Measurements from ENCODE around the gene GNPTG. TPM values are rescaled to one million over a fixed set of nuclear protein-coding genes. Genes with fewer than 3 reads are reported as not detected.

GNPTG gene
- total RNA-seq, 2 experiments from 2014 or later = 19.0 to 19.1 TPM

GRCh38 chr16:1312467-1312816, 39.3 kb upstream of the GNPTG start:
- Mint-ChIP-seq H3K4me3 (peak overlapping the region; percentile 12), H3K9me3 (peaks cover 4% of the 10 kb centered on the region), H3K27ac (no peak overlapping the region), H3K4me1 (ENCODE audit: low read depth) (peaks cover 27% of the 10 kb centered on the region), H3K27me3 (no peaks in the 10 kb centered on the region), H3K36me3 (peaks cover 44% of the 10 kb centered on the region)
- intact Hi-C loops (cut with micrococcal nuclease) = no loop called here
- CTCF ChIA-PET = no interaction called here
- POLR2A ChIA-PET = no interaction called here
- DNase-seq = no peak

GRCh38 chr16:1312903-1313302, 38.8 kb upstream of the GNPTG start:
- POLR2A ChIA-PET = no interaction called here
- H3K9me3 Mint-ChIP-seq = peaks cover 4% of the 10 kb centered on the region
- H3K27me3 Mint-ChIP-seq = no peaks in the 10 kb centered on the region
- H3K36me3 Mint-ChIP-seq = peaks cover 48% of the 10 kb centered on the region
- CTCF ChIA-PET = no interaction called here
- intact Hi-C loops (cut with micrococcal nuclease) = no loop called here
- H3K4me3 Mint-ChIP-seq = no peak overlapping the region
- H3K4me1 Mint-ChIP-seq (ENCODE audit: low read depth) = peaks cover 27% of the 10 kb centered on the region
- no peak overlapping the region for H3K27ac Mint-ChIP-seq
- DNase-seq = no peak

GRCh38 chr16:1313721-1314369, 37.9 kb upstream of the GNPTG start:
- Mint-ChIP-seq H3K27me3 (no peaks in the 10 kb centered on the region), H3K9me3 (no peaks in the 10 kb centered on the region), H3K4me1 (ENCODE audit: low read depth) (peaks cover 25% of the 10 kb centered on the region), H3K27ac (no peak overlapping the region), H3K4me3 (no peak overlapping the region), H3K36me3 (peaks cover 58% of the 10 kb centered on the region)
- DNase-seq = no peak
- POLR2A ChIA-PET = no interaction called here
- CTCF ChIA-PET = interaction anchor here (2.4 kb wide), 1 partner anchor 13 kb away, joined by 5 read pairs; no protein-coding TSS in a partner anchor
- intact Hi-C loops (cut with micrococcal nuclease) = no loop called here

- peaks cover 25% of the 10 kb centered on the region for H3K4me1 Mint-ChIP-seq (ENCODE audit: low read depth)
- ChIA-PET POLR2A (no interaction called here), CTCF (interaction anchor here (2.4 kb wide), 1 partner anchor 14 kb away, joined by 5 read pairs; no protein-coding TSS in a partner anchor)
- peaks cover 63% of the 10 kb centered on the region for H3K36me3 Mint-ChIP-seq
- H3K4me3 Mint-ChIP-seq = no peak overlapping the region
- intact Hi-C loops (cut with micrococcal nuclease) = no loop called here
- no peak for DNase-seq
- no peak overlapping the region for H3K27ac Mint-ChIP-seq
- H3K9me3 Mint-ChIP-seq = no peaks in the 10 kb centered on the region
- H3K27me3 Mint-ChIP-seq = no peaks in the 10 kb centered on the region
Measured at GRCh38 chr16:1314399-1315068, 37.2 kb upstream of the GNPTG start.

GRCh38 chr16:1315081-1316032, 36.4 kb upstream of the GNPTG start:
- Mint-ChIP-seq H3K4me1 (ENCODE audit: low read depth) (peaks cover 22% of the 10 kb centered on the region), H3K27ac (no peak overlapping the region), H3K9me3 (no peaks in the 10 kb centered on the region), H3K4me3 (no peak overlapping the region), H3K27me3 (no peaks in the 10 kb centered on the region), H3K36me3 (peaks cover 67% of the 10 kb centered on the region)
- ChIA-PET POLR2A (no interaction called here), CTCF (interaction anchor here (2.4 kb wide), 1 partner anchor 14 kb away, joined by 5 read pairs; no protein-coding TSS in a partner anchor)
- intact Hi-C loops (cut with micrococcal nuclease) = no loop called here
- no peak for DNase-seq

- Mint-ChIP-seq H3K27me3 (no peaks in the 10 kb centered on the region), H3K27ac (no peak overlapping the region), H3K9me3 (no peaks in the 10 kb centered on the region), H3K4me1 (ENCODE audit: low read depth) (peaks cover 17% of the 10 kb centered on the region), H3K36me3 (peaks cover 63% of the 10 kb centered on the region), H3K4me3 (no peak overlapping the region)
- CTCF ChIA-PET = interaction anchor here (0.8 to 2.4 kb wide), 2 partner anchors 15 to 48 kb away, joined by 3 to 5 read pairs; no protein-coding TSS in a partner anchor
- POLR2A ChIA-PET = no interaction called here
- intact Hi-C loops (cut with micrococcal nuclease) = no loop called here
- DNase-seq = no peak
Measured at GRCh38 chr16:1316033-1316405, 35.7 kb upstream of the GNPTG start.

GRCh38 chr16:1317479-1318267, 34.1 kb upstream of the GNPTG start:
- no peaks in the 10 kb centered on the region for H3K27me3 Mint-ChIP-seq
- ChIA-PET CTCF (interaction anchor here (1.2 kb wide), 1 partner anchor 45 kb away, joined by 3 read pairs; no protein-coding TSS in a partner anchor), POLR2A (interaction anchor here (1.3 kb wide), 1 partner anchor 9 kb away, joined by 3 read pairs; the partner anchor contains the start of gene UBE2I)
- DNase-seq = no peak
- no peak overlapping the region for H3K27ac Mint-ChIP-seq
- H3K9me3 Mint-ChIP-seq = no peaks in the 10 kb centered on the region
- peak overlapping the region; percentile 8 for H3K4me3 Mint-ChIP-seq
- peaks cover 6% of the 10 kb centered on the region for H3K4me1 Mint-ChIP-seq (ENCODE audit: low read depth)
- peaks cover 61% of the 10 kb centered on the region for H3K36me3 Mint-ChIP-seq
- intact Hi-C loops (cut with micrococcal nuclease) = no loop called here

- peaks cover under 1% of the 10 kb centered on the region for H3K4me1 Mint-ChIP-seq (ENCODE audit: low read depth)
- H3K36me3 Mint-ChIP-seq = peaks cover 57% of the 10 kb centered on the region
- no peak overlapping the region for H3K4me3 Mint-ChIP-seq
- no peak overlapping the region for H3K27ac Mint-ChIP-seq
- ChIA-PET CTCF (interaction anchor here (1.2 kb wide), 1 partner anchor 45 kb away, joined by 3 read pairs; no protein-coding TSS in a partner anchor), POLR2A (interaction anchor here (1.3 kb wide), 1 partner anchor 9 kb away, joined by 3 read pairs; the partner anchor contains the start of gene UBE2I)
- H3K27me3 Mint-ChIP-seq = no peaks in the 10 kb centered on the region
- no peaks in the 10 kb centered on the region for H3K9me3 Mint-ChIP-seq
- intact Hi-C loops (cut with micrococcal nuclease) = no loop called here
- no peak for DNase-seq
Measured at GRCh38 chr16:1318268-1318545, 33.5 kb upstream of the GNPTG start.

- H3K4me1 Mint-ChIP-seq (ENCODE audit: low read depth) = no peaks in the 10 kb centered on the region
- ChIA-PET CTCF (no interaction called here), POLR2A (interaction anchor here (1.3 kb wide), 1 partner anchor 10 kb away, joined by 3 read pairs; the partner anchor contains the start of gene UBE2I)
- peaks cover 62% of the 10 kb centered on the region for H3K36me3 Mint-ChIP-seq
- H3K4me3 Mint-ChIP-seq = no peak overlapping the region
- no peak for DNase-seq
- intact Hi-C loops (cut with micrococcal nuclease) = no loop called here
- no peaks in the 10 kb centered on the region for H3K27me3 Mint-ChIP-seq
- no peak overlapping the region for H3K27ac Mint-ChIP-seq
- no peaks in the 10 kb centered on the region for H3K9me3 Mint-ChIP-seq
Measured at GRCh38 chr16:1319041-1319440, 32.7 kb upstream of the GNPTG start.

- ChIA-PET CTCF (no interaction called here), POLR2A (no interaction called here)
- H3K4me1 Mint-ChIP-seq (ENCODE audit: low read depth) = no peaks in the 10 kb centered on the region
- DNase-seq = no peak
- intact Hi-C loops (cut with micrococcal nuclease) = no loop called here
- H3K4me3 Mint-ChIP-seq = no peak overlapping the region
- H3K27ac Mint-ChIP-seq = no peak overlapping the region
- peaks cover 63% of the 10 kb centered on the region for H3K36me3 Mint-ChIP-seq
- no peaks in the 10 kb centered on the region for H3K9me3 Mint-ChIP-seq
- no peaks in the 10 kb centered on the region for H3K27me3 Mint-ChIP-seq
Measured at GRCh38 chr16:1320097-1320496, 31.6 kb upstream of the GNPTG start.

GRCh38 chr16:1320658-1321240, 31.0 kb upstream of the GNPTG start:
- Mint-ChIP-seq H3K4me3 (no peak overlapping the region), H3K4me1 (ENCODE audit: low read depth) (no peaks in the 10 kb centered on the region), H3K9me3 (no peaks in the 10 kb centered on the region), H3K27ac (no peak overlapping the region), H3K36me3 (peaks cover 62% of the 10 kb centered on the region), H3K27me3 (no peaks in the 10 kb centered on the region)
- CTCF ChIA-PET = no interaction called here
- DNase-seq = no peak
- intact Hi-C loops (cut with micrococcal nuclease) = no loop called here
- POLR2A ChIA-PET = no interaction called here

Measured in activated CD4-positive, alpha-beta memory T cell treated with anti-CD3 and anti-CD28 coated beads for 36 hours (primary cell).